T1000 (cell line): ENCODE results near the gene C5AR1.
A peak's percentile ranks its signal among the peaks of the same experiment; 100 is the strongest.
"Not testable (repeated sequence)": the region's sequence is repeated elsewhere in the genome, so short reads cannot be mapped to it uniquely, and the experiment has no call there.

ENCODE experiments used
- DNase-seq: peaks from one replicate; lab custom pipeline; 2025; ENCODE audit warnings: mixed read lengths; lab: John Stamatoyannopoulos, UW

C5AR1 gene

DNA sequence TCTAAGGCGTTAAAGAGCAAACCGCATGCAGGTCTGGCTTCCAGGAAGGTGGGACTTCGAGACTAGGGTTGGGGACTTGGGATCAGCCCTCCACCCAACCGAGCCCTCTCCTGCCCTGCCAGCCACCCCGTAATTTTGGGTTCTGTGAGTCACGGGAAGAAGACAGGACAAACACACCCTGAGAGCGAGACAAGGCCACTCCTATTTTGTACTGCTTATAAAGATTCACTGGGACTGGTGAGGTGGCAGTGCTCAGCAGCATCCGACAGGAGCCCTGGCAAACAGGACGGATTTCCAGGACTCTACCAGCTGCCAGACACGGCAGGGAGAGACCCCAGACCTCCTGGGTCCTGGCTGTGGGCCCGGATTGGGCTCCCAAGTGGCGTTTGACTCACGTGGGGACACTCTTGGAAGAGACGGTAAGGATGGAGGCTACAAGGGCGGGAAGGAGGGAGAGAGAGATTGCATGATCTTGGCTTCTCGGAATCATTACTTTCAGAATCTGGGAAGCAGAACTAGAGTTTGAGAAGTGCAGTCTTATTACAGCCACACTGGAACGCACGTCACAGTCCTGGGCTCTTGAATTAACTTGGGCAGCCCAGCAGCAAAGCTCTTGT is 22.4 kb downstream of the C5AR1 start, which contains the start of gene C5AR2:
Gene C5AR2 (plus strand): TSS at position 245 of the 617 bp plus-strand sequence. CDS start 8,625 bp downstream, outside the sequence.
- DNase-seq: no peak

GRCh38 chr19:47336765-47337718 is 27.4 kb downstream of the C5AR1 start:
- not testable (repeated sequence) for DNase-seq

DNA sequence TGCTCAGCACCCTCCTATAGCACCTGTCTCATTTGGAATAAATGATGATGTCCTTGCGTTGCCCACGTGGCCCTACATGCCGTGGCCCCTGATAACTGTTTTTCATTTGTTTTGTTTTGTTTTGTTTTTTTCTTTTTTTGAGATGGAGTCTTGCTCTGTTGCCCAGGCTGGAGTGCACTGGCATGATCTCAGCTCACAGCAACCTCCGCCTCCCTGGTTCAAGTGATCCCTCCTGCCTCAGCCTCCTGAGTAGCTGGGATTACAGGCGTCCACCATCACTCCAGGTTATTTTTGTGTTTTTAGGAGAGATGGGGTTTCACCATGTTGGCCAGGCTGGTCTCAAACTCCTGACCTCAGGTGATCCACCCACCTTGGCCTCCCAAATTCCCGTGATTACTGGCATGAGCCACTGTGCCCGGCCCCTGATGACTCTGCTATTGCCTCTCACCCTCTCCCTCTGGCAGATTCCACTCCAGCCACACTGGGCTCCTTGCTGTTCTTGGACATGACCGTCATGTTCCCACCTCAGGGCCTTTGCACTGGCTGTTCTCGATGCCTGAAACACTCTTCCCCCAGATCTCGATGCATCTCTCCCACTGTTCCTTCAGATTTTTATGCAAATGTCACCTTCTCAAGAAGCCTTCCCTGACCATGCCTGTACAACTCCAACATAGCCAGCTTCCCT is 29.7 kb downstream of the C5AR1 start:
- DNase-seq: no peak

DNA sequence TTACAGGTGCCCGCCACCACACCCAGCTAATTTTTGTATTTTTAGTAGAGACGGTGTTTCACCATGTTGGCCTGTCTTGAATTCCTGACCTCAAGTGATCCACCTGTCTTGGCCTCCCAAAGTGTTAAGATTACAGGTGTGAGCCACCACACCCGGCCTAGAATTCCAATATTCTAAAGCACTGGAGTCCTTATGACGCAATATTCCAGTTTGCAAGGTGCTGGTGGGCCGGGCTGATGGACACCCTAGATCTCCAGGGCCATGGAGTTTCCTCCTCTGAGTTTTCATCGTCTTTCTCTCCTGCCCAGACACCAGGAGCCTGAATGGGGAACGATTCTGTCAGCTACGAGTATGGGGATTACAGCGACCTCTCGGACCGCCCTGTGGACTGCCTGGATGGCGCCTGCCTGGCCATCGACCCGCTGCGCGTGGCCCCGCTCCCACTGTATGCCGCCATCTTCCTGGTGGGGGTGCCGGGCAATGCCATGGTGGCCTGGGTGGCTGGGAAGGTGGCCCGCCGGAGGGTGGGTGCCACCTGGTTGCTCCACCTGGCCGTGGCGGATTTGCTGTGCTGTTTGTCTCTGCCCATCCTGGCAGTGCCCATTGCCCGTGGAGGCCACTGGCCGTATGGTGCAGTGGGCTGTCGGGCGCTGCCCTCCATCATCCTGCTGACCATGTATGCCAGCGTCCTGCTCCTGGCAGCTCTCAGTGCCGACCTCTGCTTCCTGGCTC is 31.0 kb downstream of the C5AR1 start:
- DNase-seq: no peak

DNA sequence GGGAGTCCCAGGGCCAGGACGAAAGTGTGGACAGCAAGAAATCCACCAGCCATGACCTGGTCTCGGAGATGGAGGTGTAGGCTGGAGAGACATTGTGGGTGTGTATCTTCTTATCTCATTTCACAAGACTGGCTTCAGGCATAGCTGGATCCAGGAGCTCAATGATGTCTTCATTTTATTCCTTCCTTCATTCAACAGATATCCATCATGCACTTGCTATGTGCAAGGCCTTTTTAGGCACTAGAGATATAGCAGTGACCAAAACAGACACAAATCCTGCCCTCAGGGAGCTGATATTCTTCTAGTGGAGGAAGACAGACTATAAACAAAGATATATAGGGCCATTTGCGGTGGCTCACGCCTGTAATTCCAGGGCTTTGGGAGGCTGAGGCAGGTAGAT is 32.1 kb downstream of the C5AR1 start:
- DNase-seq: no peak

DNA sequence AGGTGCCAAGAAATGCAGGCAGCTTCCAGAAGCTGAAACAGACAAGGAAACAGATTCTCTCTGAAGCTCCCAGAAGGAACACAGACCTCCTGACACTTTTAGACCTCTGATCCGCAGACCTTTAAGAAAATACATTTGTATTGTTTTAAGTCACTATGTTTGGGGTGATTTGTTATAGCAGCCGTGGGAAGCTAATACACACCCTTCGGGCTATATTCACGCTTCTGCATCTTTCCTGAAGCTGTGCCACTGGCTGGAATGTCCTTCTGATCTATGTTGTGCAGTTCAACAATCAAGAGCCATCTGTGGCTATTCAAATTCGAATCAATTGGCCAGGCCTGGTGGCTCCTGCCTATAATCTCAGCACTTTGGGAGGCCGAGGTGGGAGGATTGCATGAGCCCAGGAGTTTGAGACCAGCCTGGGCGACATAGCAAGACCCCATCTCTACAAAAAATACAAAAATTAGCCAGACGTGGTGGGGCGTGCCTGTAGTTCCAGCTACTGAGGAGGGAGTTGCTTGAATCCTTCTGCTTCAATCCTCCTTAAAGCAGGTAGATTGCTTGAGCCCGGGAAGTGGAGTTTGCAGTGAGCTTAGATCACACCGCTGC is 33.6 kb downstream of the C5AR1 start:
- DNase-seq: no peak

DNA sequence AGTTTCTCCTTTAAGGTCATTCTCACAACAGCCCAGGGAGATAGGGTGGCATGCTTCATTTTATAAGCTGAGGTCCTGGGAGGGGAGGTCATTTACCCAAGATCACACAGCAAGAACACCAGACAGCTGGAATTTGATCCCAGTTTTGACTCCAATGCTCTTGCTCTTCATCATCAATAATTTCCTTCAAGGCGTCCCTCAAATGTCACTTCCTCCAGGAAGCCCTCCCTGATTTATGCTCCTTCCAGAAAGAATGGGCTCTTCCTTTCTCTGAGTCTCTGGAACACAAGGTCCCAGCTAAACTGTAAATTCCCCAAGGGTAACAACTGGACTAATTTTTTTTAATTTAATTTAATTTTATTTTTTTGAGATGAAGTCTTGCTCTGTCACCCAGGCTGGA is 34.8 kb downstream of the C5AR1 start:
- DNase-seq: no peak

- not testable (repeated sequence) for DNase-seq
Measured at GRCh38 chr19:47346024-47346423, 36.4 kb downstream of the C5AR1 start.

GRCh38 chr19:47348819-47349795 is 39.4 kb downstream of the C5AR1 start, which contains the start of gene DHX34:
TSS of gene DHX34 (plus strand) at chr19:47349315. CDS start at chr19:47353031, 3,716 bp downstream.
- peak; percentile 98 for DNase-seq

GRCh38 chr19:47350630-47351029 is 41.0 kb downstream of the C5AR1 start:
- DNase-seq: no peak

DNA sequence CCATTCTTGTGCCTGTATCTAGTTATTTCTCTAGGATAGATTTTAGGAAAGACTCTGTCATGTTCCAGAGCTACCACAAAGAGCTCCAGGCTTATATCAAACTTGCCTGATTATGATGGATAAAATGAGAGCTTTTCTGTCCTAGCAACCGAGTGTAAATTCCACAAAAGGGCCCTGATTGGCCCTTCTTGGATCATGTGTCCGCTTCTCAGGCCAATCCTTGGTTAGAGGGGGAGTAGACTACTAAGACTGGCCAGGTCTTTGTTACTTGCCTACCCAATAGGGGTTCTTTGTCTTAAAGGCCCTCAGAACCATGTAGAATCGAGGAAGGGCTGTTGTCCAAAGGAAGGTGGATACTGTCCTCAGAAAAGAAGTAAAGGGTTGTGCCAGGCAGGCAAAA is 41.9 kb downstream of the C5AR1 start:
- DNase-seq: no peak

- DNase-seq: no peak
Measured at GRCh38 chr19:47352095-47352494, 42.4 kb downstream of the C5AR1 start.

GRCh38 chr19:47353307-47353712 is 43.6 kb downstream of the C5AR1 start:
- DNase-seq: no peak

DNA sequence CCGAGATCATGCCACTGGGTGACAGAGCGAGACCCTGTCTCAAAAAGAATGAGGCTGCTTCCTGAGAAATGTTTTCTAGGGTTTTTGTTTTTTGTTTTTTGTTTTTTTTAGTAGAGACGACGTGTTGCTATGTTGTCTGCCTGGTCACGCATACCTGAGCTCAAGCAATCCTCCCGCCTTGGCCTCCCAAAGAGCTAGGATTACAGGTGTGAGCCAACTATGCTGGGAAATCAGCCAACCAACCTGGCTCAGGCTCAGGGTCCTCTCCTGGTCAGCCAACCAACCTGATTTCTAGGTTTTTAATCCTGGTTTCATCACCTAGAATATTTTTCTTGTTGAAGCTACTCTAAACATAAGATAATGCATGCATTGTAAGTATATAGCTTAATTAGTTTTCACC is 47.2 kb downstream of the C5AR1 start:
- DNase-seq: no peak

GRCh38 chr19:47357788-47358680 is 48.4 kb downstream of the C5AR1 start:
- DNase-seq: no peak

DNA sequence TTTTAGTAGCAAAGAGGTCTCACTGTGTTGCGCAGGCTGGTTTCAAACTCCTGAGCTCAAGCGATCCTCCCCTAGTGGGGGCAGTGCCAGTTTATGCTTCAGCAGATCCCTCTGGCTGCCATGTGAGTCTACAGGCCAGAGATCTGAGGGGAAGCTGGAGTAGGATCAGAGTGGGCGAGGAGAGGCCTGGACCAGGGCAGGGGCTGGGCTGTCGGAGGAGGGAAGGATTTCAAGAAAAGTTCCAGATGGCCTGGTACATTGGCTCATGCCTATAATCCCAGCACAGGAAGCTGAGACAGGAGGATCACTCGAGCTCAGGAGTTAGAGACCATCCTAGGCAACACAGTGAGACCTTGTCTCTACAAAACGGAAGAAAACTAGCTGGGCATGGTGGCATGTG is 49.3 kb downstream of the C5AR1 start:
- no peak for DNase-seq

GRCh38 chr19:47362321-47362720 is 52.7 kb downstream of the C5AR1 start:
- no peak for DNase-seq

GRCh38 chr19:47363758-47364531 is 54.3 kb downstream of the C5AR1 start:
- DNase-seq: no peak
